ENCODE data around the gene SYNPR. TPM values are rescaled to one million over a fixed set of nuclear protein-coding genes. Genes with fewer than 3 reads are reported as not detected.
"Not testable (repeated sequence)": the region's sequence is repeated elsewhere in the genome, so short reads cannot be mapped to it uniquely, and the experiment has no call there.

SYNPR gene
- polyA plus RNA-seq, 1 donor from 2014 or later: 2.0 TPM

- TF ChIP-seq MXI1 (conservative IDR thresholded peaks at IDR 0.05; ENCODE audit: poor library complexity, severe bottlenecking) (no peak), REST (IDR thresholded peaks at IDR 0.05; ENCODE audit: borderline replicate concordance) (no peak), RAD21 (conservative IDR thresholded peaks at IDR 0.05) (no peak), CTCF (IDR thresholded peaks at IDR 0.05; ENCODE audit: poor library complexity, severe bottlenecking) (no peak), SMC3 (conservative IDR thresholded peaks at IDR 0.05; ENCODE audit: poor library complexity) (no peak), EZH2 (IDR thresholded peaks at IDR 0.05; ENCODE audit: borderline replicate concordance, insufficient read depth, low read length, poor library complexity, severe bottlenecking) (no peak), POLR2AphosphoS5 (IDR thresholded peaks at IDR 0.05) (no peak), TAF1 (IDR thresholded peaks at IDR 0.05; ENCODE audit: low read depth) (no peak), EP300 (conservative IDR thresholded peaks at IDR 0.05; ENCODE audit: poor library complexity, severe bottlenecking) (no peak)
These were observed 366.2 kb downstream of the SYNPR start for GRCh38 chr3:63644212-63644797.

GRCh38 chr3:63644928-63645781, 367.0 kb downstream of the SYNPR start:
- H3K79me2 ChIP-seq (replicated peaks; ENCODE audit: insufficient read depth, low read length); H3K27ac ChIP-seq (ENCODE audit: low read length); H2AFZ ChIP-seq (ENCODE audit: low read depth, low read length); H4K20me1 ChIP-seq (ENCODE audit: insufficient read depth); H3K4me2 ChIP-seq (ENCODE audit: low read length); H3K4me3 ChIP-seq (ENCODE audit: low read length); H3K36me3 ChIP-seq (ENCODE audit: insufficient read depth, low read length); H3K9me2 ChIP-seq (ENCODE audit: insufficient read depth, low read length); H3K9me3 ChIP-seq (ENCODE audit: low read length); H3K27me3 ChIP-seq (ENCODE audit: insufficient read depth, low read depth, low read length); H3F3A ChIP-seq (ENCODE audit: insufficient read depth, low read length, poor library complexity, severe bottlenecking); H3K9ac ChIP-seq (ENCODE audit: low read length): not testable (repeated sequence)

More at GRCh38 chr3:63644212-63644797, 366.2 kb downstream of the SYNPR start:
- Histone ChIP-seq H3K27me3 (ENCODE audit: insufficient read depth, low read depth, low read length) (no peaks in the 10 kb centered on the region), H3K79me2 (replicated peaks; ENCODE audit: insufficient read depth, low read length) (no peaks in the 10 kb centered on the region), H3F3A (ENCODE audit: insufficient read depth, low read length, poor library complexity, severe bottlenecking) (no peaks in the 10 kb centered on the region), H3K9me2 (ENCODE audit: insufficient read depth, low read length) (no peaks in the 10 kb centered on the region), H3K36me3 (ENCODE audit: insufficient read depth, low read length) (no peaks in the 10 kb centered on the region), H4K20me1 (ENCODE audit: insufficient read depth) (no peaks in the 10 kb centered on the region), H3K4me2 (ENCODE audit: low read length) (no peak overlapping the region), H3K4me3 (ENCODE audit: low read length) (no peak overlapping the region), H3K27ac (ENCODE audit: low read length) (no peak overlapping the region), H3K9ac (ENCODE audit: low read length) (no peak overlapping the region), H2AFZ (ENCODE audit: low read depth, low read length) (no peak overlapping the region), H3K9me3 (ENCODE audit: low read length) (no peaks in the 10 kb centered on the region)
